ENCODE results near the gene SRGN.

SRGN gene

GRCh38 chr10:69068549-69068948, 19.4 kb upstream of the SRGN start:
- Histone ChIP-seq H3K9ac (ENCODE audit: low read length) (no peak overlapping the region), H3K9me2 (ENCODE audit: low read depth, low read length) (no peaks in the 10 kb centered on the region), H3K27ac (ENCODE audit: low read depth, low read length, poor library complexity, severe bottlenecking) (no peak overlapping the region), H3K4me3 (ENCODE audit: low read depth, low read length, poor library complexity, severe bottlenecking) (no peak overlapping the region), H3K36me3 (ENCODE audit: insufficient read depth, low read length) (no peaks in the 10 kb centered on the region), H3F3A (ENCODE audit: insufficient read depth, low read length) (no peaks in the 10 kb centered on the region), H2AFZ (ENCODE audit: low read length) (no peak overlapping the region), H3K79me2 (ENCODE audit: insufficient read depth, low read length) (no peaks in the 10 kb centered on the region), H3K4me2 (ENCODE audit: low read length) (no peak overlapping the region), H3K27me3 (ENCODE audit: insufficient read depth, low read length) (no peaks in the 10 kb centered on the region; the same call in 1 of the 2 replicates), H3K4me1 (ENCODE audit: insufficient read depth, low read length, severe bottlenecking) (no peaks in the 10 kb centered on the region), H4K20me1 (ENCODE audit: insufficient read depth, low read length) (no peaks in the 10 kb centered on the region), H3K9me3 (ENCODE audit: low read length) (no peaks in the 10 kb centered on the region)
- TF ChIP-seq EZH2 (IDR thresholded peaks at IDR 0.05; ENCODE audit: borderline replicate concordance, low read length) (no peak), CTCF (IDR thresholded peaks at IDR 0.05; ENCODE audit: low read length) (no peak)

GRCh38 chr10:69069090-69070042, 18.5 kb upstream of the SRGN start:
- no peak overlapping the region for H2AFZ ChIP-seq (ENCODE audit: low read length)
- H3K27ac ChIP-seq (ENCODE audit: low read depth, low read length, poor library complexity, severe bottlenecking), result no peak overlapping the region
- H3K9me2 ChIP-seq (ENCODE audit: low read depth, low read length), result no peaks in the 10 kb centered on the region
- H4K20me1 ChIP-seq (ENCODE audit: insufficient read depth, low read length), result no peaks in the 10 kb centered on the region
- H3F3A ChIP-seq (ENCODE audit: insufficient read depth, low read length), result no peaks in the 10 kb centered on the region
- H3K9me3 ChIP-seq (ENCODE audit: low read length), result no peaks in the 10 kb centered on the region
- H3K9ac ChIP-seq (ENCODE audit: low read length), result no peak overlapping the region
- no peaks in the 10 kb centered on the region for H3K36me3 ChIP-seq (ENCODE audit: insufficient read depth, low read length)
- no peak for TF ChIP-seq CTCF (IDR thresholded peaks at IDR 0.05; ENCODE audit: low read length)
- no peak for TF ChIP-seq EZH2 (IDR thresholded peaks at IDR 0.05; ENCODE audit: borderline replicate concordance, low read length)
- peaks cover 6% of the 10 kb centered on the region for H3K4me1 ChIP-seq (ENCODE audit: insufficient read depth, low read length, severe bottlenecking)
- H3K27me3 ChIP-seq (ENCODE audit: insufficient read depth, low read length), result no peaks in the 10 kb centered on the region; the same call in 1 of the 2 replicates
- no peaks in the 10 kb centered on the region for H3K79me2 ChIP-seq (ENCODE audit: insufficient read depth, low read length)
- no peak overlapping the region for H3K4me2 ChIP-seq (ENCODE audit: low read length)
- no peak overlapping the region for H3K4me3 ChIP-seq (ENCODE audit: low read depth, low read length, poor library complexity, severe bottlenecking)

GRCh38 chr10:69070951-69071350, 17.0 kb upstream of the SRGN start:
- Histone ChIP-seq H3K4me1 (ENCODE audit: insufficient read depth, low read length, severe bottlenecking) (peaks cover 6% of the 10 kb centered on the region), H3K79me2 (ENCODE audit: insufficient read depth, low read length) (no peaks in the 10 kb centered on the region), H3K27me3 (ENCODE audit: insufficient read depth, low read length) (no peaks in the 10 kb centered on the region; the same call in 1 of the 2 replicates), H3K36me3 (ENCODE audit: insufficient read depth, low read length) (no peaks in the 10 kb centered on the region), H3K4me2 (ENCODE audit: low read length) (no peak overlapping the region), H2AFZ (ENCODE audit: low read length) (no peak overlapping the region), H3K9me3 (ENCODE audit: low read length) (no peaks in the 10 kb centered on the region), H3K27ac (ENCODE audit: low read depth, low read length, poor library complexity, severe bottlenecking) (no peak overlapping the region), H3K4me3 (ENCODE audit: low read depth, low read length, poor library complexity, severe bottlenecking) (no peak overlapping the region), H3F3A (ENCODE audit: insufficient read depth, low read length) (no peaks in the 10 kb centered on the region), H3K9ac (ENCODE audit: low read length) (no peak overlapping the region), H3K9me2 (ENCODE audit: low read depth, low read length) (no peaks in the 10 kb centered on the region), H4K20me1 (ENCODE audit: insufficient read depth, low read length) (no peaks in the 10 kb centered on the region)
- no peak for TF ChIP-seq CTCF (IDR thresholded peaks at IDR 0.05; ENCODE audit: low read length)
- no peak for TF ChIP-seq EZH2 (IDR thresholded peaks at IDR 0.05; ENCODE audit: borderline replicate concordance, low read length)
